Measurements from ENCODE around the gene OVAAL.

The OVAAL gene

GRCh38 chr1:180609643-180610555, 51.1 kb downstream of the OVAAL start:
- no peak for DNase-seq

- DNase-seq = no peak
Measured at GRCh38 chr1:180610556-180611015, 51.8 kb downstream of the OVAAL start.

- no peak for DNase-seq
Measured at GRCh38 chr1:180611016-180611930, 52.5 kb downstream of the OVAAL start.

GRCh38 chr1:180612632-180613031, 53.9 kb downstream of the OVAAL start:
- DNase-seq = no peak

DNA sequence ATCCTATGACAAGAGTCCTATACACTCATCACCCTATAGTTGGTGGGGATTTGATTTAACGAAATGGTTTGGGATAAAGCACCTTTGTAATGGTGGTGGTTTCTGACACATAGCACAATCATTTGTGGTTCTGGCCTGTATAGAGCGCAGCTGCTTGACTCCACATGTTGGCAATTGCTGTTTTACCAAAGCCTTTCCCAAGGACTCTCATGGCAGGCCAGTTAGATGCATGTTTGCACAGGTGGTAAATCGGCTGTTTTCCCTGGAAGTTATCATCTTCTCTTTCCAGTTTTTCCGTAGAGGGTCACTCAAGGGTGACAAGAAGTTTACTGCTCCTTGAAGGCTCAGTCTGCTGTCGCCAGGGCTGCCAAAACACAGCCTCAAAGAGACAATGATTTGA, 56.0 kb downstream of the OVAAL start:
- no peak for DNase-seq

- no peak for DNase-seq
Measured at GRCh38 chr1:180615493-180616290, 56.9 kb downstream of the OVAAL start.
